Fibroblast of gingiva (primary cell): ENCODE measurements around the gene TENT4B.

Experiments
- DNase-seq: peaks from one replicate; pipeline ENCODE4 v3.0.0-alpha.2; 2011; ENCODE audit warnings: low read depth

Gene TENT4B

DNA sequence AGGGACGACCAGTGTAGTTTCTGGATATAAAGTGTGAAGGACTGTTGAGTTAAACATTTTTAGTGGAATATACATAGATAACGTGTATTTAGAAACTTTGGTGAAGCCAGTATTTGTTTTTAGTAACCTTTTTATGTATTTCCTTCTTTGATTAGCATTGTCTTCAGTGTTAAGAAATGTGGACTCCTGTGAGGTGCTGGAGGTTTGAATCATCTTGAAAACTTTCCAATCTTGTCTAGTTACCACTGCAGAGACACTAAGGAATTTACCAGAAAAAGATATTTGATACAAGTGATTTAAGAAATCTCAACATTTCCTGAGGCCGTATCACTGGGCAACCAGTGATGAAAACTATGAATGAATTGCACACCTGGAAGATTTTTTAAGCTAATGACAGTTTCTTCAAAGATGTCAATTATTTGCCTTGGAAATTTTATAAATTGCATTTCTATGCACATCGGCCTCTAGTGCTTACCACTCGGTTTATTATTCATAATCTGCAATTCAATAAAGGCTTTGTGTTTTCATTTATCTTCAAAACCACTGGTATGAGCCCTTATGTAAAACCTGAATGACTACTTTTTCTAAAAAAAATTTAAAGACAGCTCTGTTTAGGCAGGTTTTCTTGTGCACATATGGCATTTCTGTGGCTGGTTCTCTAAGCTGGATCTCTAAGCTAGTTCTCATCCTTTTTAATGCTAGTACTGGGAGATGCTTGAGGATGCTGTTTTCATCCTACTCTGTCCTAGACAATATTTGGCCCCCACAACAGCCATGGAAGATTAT is 81.9 kb downstream of the TENT4B start:
- peak; percentile 52 for DNase-seq

GRCh38 chr16:50235581-50235980 is 82.5 kb downstream of the TENT4B start:
- DNase-seq: no peak

DNA sequence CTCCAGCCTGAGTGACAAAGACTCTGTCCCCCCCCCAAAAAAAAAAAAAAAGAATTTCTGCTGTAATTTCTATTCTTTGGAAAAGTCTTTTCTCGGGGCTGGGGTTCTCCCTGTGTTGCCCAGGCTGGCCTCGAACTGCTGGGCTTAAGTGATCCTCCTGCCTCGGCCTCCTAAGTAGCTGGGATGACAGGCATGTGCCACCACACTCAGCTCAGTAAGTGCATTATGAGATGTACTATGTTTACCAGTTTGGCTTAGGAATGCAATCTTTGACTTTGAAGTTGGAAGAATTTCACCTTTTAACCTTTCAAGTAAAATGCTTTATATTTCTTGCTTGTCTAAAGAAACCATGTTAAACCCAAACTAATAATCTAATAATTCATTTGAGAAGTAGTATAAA is 85.2 kb downstream of the TENT4B start:
- no peak for DNase-seq

DNA sequence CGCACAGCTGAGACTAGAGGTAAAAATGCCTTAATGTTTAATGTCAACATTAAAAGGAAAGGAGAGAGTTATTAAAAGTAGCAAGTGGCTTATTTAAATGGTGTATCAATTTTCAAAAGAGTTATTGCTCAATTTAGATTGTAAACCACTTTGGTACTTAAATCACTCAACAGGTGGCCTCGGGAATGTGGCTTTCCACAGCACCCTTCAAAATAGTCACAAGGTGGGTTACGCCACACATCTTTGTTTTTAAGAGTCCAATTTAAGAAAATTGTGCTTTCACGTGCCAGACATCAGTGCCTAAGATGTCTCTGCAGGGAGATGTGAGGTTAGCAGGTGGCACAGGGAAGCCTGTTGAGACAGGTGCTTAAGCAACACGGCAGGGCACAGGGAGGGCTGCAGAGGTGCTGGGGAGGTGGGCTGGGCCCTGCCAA is 85.8 kb downstream of the TENT4B start:
- no peak for DNase-seq

- DNase-seq: peak; percentile 82
Observed at GRCh38 chr16:50243024-50243423, 89.9 kb downstream of the TENT4B start.

- no peak for DNase-seq
Observed at GRCh38 chr16:50244140-50244503, 91.0 kb downstream of the TENT4B start.

- DNase-seq: no peak
Observed at GRCh38 chr16:50244504-50245416, 91.7 kb downstream of the TENT4B start.

DNA sequence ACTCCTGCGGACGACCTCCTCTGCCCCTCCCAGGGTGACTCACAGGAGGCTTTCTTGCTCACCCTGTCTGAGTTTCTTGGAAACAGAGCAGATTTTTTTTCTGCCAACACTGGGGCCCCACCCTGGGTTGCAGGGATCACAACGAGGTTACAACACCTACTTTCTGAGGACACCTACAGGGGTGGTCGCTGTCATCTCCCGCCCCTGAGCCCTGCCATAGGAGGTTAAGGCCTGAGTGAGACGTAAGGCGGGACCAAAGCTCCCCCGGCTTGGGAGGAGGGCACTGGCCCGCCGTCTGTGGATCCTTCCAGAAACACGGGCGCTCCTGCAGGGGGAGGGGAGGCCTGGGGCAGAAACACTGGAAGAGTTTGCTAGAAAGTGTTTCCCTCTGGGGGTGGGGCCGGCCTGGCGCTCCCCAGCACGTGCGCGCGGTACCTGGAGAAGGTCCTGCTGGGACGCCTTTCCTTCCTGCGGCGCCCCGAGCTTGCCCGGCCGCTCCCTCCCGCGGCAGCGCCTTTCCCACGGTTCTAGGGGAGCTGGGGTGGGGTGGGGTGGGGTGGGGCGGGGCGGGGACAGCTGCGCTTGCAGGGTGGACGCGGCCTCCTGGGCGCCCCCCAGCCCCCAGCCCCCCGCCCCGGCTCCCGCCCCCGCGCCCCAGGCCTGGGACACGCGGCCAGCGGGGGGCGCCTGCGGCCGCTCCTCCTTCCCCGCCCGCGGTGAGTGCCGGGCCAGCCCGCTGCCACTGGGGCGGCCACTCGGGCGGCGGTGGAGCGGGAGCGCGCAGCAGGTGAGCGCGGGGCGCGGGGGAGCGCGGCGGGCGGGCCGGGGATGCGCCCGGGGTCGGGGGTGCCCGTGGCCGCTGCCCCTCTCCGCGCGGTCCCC is 92.6 kb downstream of the TENT4B start:
- DNase-seq: peak; percentile 21

DNA sequence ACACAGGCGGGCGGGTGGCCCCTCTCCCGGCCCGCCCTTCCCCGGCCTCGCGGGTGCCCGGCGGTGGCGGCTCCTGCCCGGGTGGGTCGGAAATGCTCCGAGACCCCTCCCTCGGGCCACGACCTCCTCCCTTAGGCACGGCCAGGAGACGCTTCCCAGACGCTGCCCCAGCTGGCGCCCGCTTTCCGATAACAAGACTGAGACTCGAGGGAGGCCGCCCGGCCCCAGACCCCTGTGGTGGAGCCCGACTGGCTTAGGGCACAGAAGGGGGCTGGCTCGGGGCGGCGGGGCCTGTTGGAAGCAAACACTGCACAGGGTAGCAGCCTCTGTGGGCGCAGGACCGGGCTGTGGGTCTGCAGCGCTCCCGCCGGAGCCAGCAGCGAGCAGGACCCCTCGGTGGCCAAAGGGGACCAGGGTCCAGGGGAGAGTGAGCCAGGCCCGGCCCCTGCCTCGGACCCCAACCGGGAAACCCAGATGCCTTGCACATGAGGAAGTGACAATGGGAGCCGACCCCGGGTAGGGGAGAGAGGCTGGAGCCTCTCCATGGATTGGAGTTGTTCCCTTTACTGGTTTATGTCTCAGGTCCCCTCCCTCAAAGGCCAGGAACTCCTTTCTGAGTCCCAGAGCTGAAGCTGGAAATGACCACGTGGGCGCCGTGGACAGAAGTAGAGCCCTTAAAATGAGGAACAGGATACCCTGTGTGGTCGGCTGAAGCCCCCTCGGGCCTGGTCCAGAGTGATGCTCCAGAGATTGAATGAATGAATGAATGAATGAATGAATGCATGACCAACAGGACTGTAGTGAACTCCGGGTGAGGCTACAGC is 93.4 kb downstream of the TENT4B start:
- DNase-seq: no peak

DNA sequence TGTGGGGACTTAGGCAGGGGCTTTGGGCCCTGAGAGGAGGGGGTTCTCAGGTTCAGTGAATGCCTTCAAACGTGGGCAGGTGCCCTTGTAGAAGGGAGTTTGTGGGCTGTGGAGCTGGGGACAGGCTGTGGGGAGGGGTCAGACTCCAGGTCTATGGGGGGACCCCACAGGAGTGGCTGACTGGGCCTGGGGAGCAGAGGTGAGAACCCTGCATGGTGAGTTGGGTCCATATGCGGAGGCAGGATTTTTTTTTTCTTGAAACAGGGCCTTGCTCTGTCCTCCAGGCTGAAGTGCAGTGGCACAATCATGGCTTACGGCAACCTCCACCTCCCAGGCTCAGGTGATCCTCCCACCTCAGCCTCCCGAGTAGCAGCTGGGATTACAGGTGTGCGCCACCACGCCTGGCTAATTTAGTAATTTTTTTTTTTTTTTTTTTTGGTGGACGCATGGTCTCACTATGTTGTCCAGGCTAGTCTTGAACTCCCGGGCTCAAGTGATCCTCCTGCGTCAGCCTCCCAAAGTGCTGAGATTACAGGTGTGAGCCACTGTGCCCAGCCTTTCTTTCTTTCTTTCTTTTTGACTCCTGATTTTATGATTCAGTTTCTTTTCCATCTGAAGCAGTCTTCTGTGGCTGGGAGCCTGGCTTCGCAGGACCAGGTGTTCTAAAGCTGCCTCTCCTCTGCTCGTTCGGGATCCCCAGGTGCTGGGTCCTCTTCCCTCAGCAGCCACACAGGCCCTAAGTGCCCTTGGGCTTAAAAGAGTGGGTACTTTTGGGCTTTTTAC is 94.2 kb downstream of the TENT4B start:
- DNase-seq: no peak

- no peak for DNase-seq
Observed at GRCh38 chr16:50247906-50248608, 95.0 kb downstream of the TENT4B start.

DNA sequence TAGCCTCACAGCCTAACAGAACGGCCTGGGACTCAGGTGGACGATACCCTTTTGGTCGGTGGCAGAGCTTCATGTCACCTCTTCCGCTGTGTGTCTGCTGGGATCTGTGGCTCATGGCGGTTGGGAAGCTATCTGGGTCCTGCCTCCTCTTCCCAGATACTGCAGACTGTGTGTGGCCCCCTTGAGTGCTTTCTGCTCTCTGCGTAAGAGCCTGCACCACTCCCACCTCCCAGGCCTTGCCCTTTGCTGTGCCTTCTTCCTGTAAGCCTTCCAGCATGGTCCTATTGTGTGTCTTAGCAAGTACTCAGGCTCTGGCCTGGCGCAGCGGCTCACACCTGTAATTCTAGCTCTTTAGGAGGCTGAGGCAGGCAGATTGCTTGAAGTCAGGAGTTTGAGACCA is 95.7 kb downstream of the TENT4B start:
- no peak for DNase-seq

- DNase-seq: peak; percentile 88
Observed at GRCh38 chr16:50251375-50252081, 98.4 kb downstream of the TENT4B start.

GRCh38 chr16:50252082-50252611 is 99.0 kb downstream of the TENT4B start:
- no peak for DNase-seq

- no peak for DNase-seq
Observed at GRCh38 chr16:50252874-50253513, 99.9 kb downstream of the TENT4B start.

DNA sequence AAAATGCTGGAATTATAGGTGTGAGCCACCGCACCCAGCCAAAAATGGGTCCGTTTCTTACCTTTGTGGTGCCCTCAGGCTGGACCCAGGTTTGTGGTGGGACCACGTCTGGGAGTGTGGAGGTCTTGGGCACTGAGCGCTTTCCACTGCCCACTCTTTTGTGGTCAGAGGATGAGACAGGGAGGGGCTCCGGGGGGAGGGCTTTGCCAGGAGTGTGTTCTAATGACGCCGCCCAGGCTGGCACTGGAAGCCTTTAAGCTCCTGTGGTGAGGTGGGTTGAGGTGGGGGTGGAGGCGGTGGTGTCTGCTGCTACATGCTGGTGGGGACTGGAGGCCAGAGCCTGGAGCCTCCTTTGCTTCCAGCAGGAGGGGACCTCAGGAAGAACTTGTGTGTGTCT is 100.4 kb downstream of the TENT4B start:
- DNase-seq: no peak

GRCh38 chr16:50254072-50254471 is 101.0 kb downstream of the TENT4B start:
- DNase-seq: no peak

- no peak for DNase-seq
Observed at GRCh38 chr16:50255538-50255937, 102.4 kb downstream of the TENT4B start.
